Activated CD8-positive, alpha-beta T cell treated with anti-CD3 and anti-CD28 coated beads, Interleukin-2, amount 10 ng/mL, durations not matched to agents 7 days and 5 days (primary cell): ENCODE results near the gene GARNL3. TPM values are rescaled to one million over a fixed set of nuclear protein-coding genes. Genes with fewer than 3 reads are reported as not detected.
A peak's percentile ranks its signal among the peaks of the same experiment; 100 is the strongest.

ENCODE experiments used
- ATAC-seq: fragments of 150-1000 bp; cut with Tn5 transposase; one replicate; pipeline ENCODE4 v1.10.0; 2021; ENCODE audit warnings: moderate library complexity
- CTCF ChIA-PET: fragments of 350-600 bp; sonication (Branson Sonifier 250); formaldehyde crosslinking; loops from one replicate; lab custom pipeline; 2021; ENCODE audit warnings: antibody characterized with exemption; lab: Charles Lee
- POLR2A ChIA-PET: fragments of 350-600 bp; sonication (Branson Sonifier 250); formaldehyde crosslinking; loops from one replicate; lab custom pipeline; 2021; ENCODE audit warnings: antibody characterized with exemption; lab: Charles Lee
- DNase-seq: peaks from one replicate; pipeline ENCODE4 v3.0.0-alpha.2; 2020
- H3K27ac Mint-ChIP-seq: one replicate; pipeline ENCODE4 v1.8.0; 2021; ENCODE audit warnings: mild to moderate bottlenecking, mixed read lengths
- H3K27me3 Mint-ChIP-seq: one replicate; pipeline ENCODE4 v1.8.0; 2021; ENCODE audit warnings: low read depth, mixed read lengths
- H3K36me3 Mint-ChIP-seq: one replicate; pipeline ENCODE4 v1.8.0; 2021; ENCODE audit warnings: low read depth, mixed read lengths
- H3K4me1 Mint-ChIP-seq: one replicate; pipeline ENCODE4 v1.8.0; 2021; ENCODE audit warnings: low read depth, mixed read lengths
- H3K4me3 Mint-ChIP-seq: one replicate; pipeline ENCODE4 v1.8.0; 2021; ENCODE audit warnings: mild to moderate bottlenecking, mixed read lengths
- H3K9me3 Mint-ChIP-seq: one replicate; pipeline ENCODE4 v1.8.0; 2022; ENCODE audit warnings: mixed read lengths; ENCODE audit not compliant: insufficient read depth
- total RNA-seq, 2 experiments: library from RNA; stranded (reverse); gene quantifications; one replicate each; pipeline ENCODE4 v1.2.3, GENCODE V29; 2021

The GARNL3 gene
- total RNA-seq, 2 experiments from 2014 or later = 1.3 to 1.9 TPM

DNA sequence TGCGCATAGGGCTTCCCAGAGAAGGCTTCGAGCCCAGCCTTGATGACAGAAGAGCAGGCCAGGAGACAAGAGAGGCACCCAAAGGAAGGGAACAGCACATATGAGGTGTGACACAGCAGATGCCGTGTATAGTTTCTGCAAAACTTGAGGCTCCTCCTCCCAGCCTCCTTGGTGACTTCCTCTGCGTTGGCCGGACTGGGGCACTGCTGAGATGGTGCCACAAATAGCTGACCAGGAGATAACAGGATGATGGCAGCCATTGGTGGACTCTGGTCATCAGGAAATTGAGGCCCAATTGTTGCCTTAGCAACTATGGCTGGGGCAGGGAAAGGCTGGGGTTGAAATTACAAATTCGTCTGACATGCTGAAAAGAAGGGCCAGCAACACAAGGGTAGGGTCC, 154.8 kb downstream of the GARNL3 start:
- peaks cover 16% of the 10 kb centered on the region for H3K27me3 Mint-ChIP-seq

DNA sequence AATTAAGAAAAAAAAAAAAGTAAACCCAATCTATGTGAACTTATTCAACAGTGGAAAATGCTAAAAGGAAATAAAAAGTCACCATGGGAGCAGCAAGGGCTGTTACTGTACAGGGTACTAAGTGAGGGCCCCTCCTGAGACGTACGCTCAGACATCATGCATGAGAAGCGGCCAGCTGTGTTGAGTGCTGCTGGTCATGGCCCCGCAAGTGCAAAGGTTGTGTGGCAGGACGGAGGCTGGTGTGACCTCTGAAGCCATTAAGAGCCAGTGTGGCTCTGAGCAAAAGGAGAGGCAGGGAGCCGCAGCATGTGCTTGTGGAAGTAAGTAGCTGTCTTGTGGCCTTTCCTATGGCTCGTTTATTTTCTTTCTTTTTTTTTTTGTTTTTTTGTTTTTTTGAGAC, 156.5 kb downstream of the GARNL3 start:
- DNase-seq (no peak), ATAC-seq (no peak)
- POLR2A ChIA-PET = no interaction called here
- Mint-ChIP-seq H3K9me3 (no peaks in the 10 kb centered on the region), H3K4me1 (peaks cover 30% of the 10 kb centered on the region), H3K27ac (no peak overlapping the region), H3K36me3 (peaks cover 3% of the 10 kb centered on the region), H3K27me3 (peaks cover 4% of the 10 kb centered on the region), H3K4me3 (no peak overlapping the region)
- CTCF ChIA-PET = interaction anchor here (0.7 kb wide), 1 partner anchor 35 kb away, joined by 3 read pairs; no protein-coding TSS in a partner anchor

More for the DNA sequence above, 154.8 kb downstream of the GARNL3 start:
- DNase-seq (no peak), ATAC-seq (no peak)
- Mint-ChIP-seq H3K9me3 (no peaks in the 10 kb centered on the region), H3K27ac (peak overlapping the region; percentile 32), H3K36me3 (peaks cover 2% of the 10 kb centered on the region), H3K4me1 (peaks cover 15% of the 10 kb centered on the region), H3K4me3 (no peak overlapping the region)
- ChIA-PET POLR2A (no interaction called here), CTCF (interaction anchor here (1.4 to 3.3 kb wide), 2 partner anchors 23 to 204 kb away, joined by 4 to 12 read pairs; partner anchors contain the start of gene SLC2A8)

DNA sequence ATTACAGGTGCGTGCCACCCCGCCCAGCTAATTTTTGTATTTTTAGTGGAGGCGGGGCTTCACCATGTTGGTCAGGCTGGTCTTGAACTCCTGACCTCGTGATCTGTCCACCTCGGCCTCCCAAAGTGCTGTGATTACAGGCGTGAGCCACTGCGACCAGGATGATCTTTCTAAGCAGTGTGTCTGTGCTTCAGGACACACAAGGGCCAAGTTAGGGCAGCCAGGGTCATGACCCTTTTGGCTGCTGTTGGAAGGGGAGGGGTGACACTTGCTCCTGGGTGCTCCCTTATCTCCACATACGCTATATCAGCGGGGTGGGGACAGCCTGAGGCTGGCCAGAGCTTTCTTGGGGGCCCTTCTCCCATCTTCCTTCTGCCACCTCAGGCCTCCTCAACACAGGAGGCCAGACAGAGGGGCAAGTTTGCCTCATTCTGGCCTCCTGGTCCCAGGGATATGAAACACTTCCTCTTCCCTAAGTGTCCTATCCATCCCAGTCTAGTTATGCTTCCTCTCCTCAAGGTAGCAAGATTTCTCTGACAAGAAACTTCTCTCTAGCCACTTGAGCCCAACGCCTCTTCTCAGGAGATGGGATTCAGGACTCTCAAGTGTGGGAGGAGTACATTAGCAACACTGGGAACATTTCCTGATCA, 157.7 kb downstream of the GARNL3 start:
- ChIA-PET POLR2A (interaction anchor here (1.1 kb wide), 1 partner anchor 14 kb away, joined by 3 read pairs; no protein-coding TSS in a partner anchor), CTCF (interaction anchor here (1.5 kb wide), 1 partner anchor 208 kb away, joined by 5 read pairs; no protein-coding TSS in a partner anchor)
- H3K27me3 Mint-ChIP-seq = no peaks in the 10 kb centered on the region
- no peak overlapping the region for H3K4me3 Mint-ChIP-seq
- no peak for ATAC-seq
- no peaks in the 10 kb centered on the region for H3K9me3 Mint-ChIP-seq
- peaks cover 40% of the 10 kb centered on the region for H3K4me1 Mint-ChIP-seq
- H3K27ac Mint-ChIP-seq = no peak overlapping the region
- DNase-seq = no peak
- H3K36me3 Mint-ChIP-seq = peaks cover 10% of the 10 kb centered on the region

DNA sequence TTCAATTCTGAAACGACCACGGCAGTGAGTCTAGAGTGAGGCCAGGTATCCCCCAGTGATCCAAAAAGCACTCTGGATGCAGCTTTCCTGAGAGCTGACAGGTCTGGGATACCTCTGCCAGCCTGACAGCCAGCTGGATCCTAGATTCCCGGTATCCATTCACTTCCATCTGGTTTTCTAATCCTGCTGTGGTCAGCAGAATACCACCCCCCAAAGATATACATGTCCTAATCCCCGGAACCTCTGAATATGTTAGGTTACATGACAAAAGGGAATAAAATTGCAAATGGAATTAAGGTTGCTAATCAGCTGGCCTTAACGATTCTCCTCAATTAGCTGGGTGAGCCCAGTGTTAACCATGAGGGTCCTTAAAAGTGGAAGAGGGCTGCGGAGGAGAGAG, 158.2 kb downstream of the GARNL3 start:
- Mint-ChIP-seq H3K27me3 (no peaks in the 10 kb centered on the region), H3K27ac (peak overlapping the region; percentile 96), H3K4me3 (peak overlapping the region; percentile 99), H3K36me3 (peaks cover 10% of the 10 kb centered on the region), H3K9me3 (no peaks in the 10 kb centered on the region), H3K4me1 (peaks cover 41% of the 10 kb centered on the region)
- ChIA-PET POLR2A (interaction anchor here (2.9 kb wide), 1 partner anchor 28 kb away, joined by 40 read pairs; the partner anchor contains the start of genes LRSAM1 and RPL12), CTCF (interaction anchor here (1.5 to 1.7 kb wide), 2 partner anchors 26 to 208 kb away, joined by 5 read pairs; partner anchors contain the start of gene SLC2A8)
- DNase-seq = no peak
- no peak for ATAC-seq

DNA sequence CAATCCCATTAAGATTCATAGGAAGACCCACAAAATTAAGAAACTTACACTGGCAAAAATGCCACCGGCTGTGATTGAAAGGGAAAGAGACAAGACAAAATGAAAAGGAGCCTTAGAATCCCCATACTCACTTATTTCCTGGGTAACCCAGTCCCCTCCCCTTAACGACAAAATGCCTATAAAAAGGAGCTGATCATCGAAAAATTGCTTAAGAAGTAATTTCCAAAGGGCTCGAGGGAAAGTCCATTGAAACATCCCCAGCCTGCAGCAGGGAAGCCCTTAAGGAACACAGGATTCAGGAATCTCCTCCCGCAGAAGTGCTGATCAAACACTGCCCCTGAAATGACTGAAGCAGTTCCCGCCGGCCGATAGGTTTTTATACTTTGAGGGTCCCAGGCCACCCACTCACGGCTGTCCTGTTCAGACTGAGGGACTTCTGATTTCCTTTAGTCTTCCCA, 158.9 kb downstream of the GARNL3 start:
- H3K9me3 Mint-ChIP-seq = no peaks in the 10 kb centered on the region
- peaks cover 13% of the 10 kb centered on the region for H3K36me3 Mint-ChIP-seq
- CTCF ChIA-PET = interaction anchor here (0.9 to 1.7 kb wide), 6 partner anchors 12 to 209 kb away, joined by 3 to 8 read pairs (median 5); partner anchors contain the start of genes LRSAM1, RPL12 and SLC2A8
- ATAC-seq = no peak
- DNase-seq = no peak
- H3K27ac Mint-ChIP-seq = peak overlapping the region; percentile 96
- peak overlapping the region; percentile 99 for H3K4me3 Mint-ChIP-seq
- H3K4me1 Mint-ChIP-seq = peaks cover 46% of the 10 kb centered on the region
- H3K27me3 Mint-ChIP-seq = no peaks in the 10 kb centered on the region
- POLR2A ChIA-PET = interaction anchor here (0.6 to 2.9 kb wide), 5 partner anchors 8 to 29 kb away, joined by 3 to 40 read pairs (median 3); partner anchors contain the start of genes LRSAM1 and RPL12

GRCh38 chr9:127423934-127424675, 159.5 kb downstream of the GARNL3 start, which contains the start of gene ZNF79:
TSS of gene ZNF79 (plus strand) at chr9:127424382. CDS start at chr9:127424788, 406 bp downstream.
- Mint-ChIP-seq H3K36me3 (peaks cover 18% of the 10 kb centered on the region), H3K9me3 (no peaks in the 10 kb centered on the region), H3K27me3 (no peaks in the 10 kb centered on the region), H3K27ac (peak within 1 kb of the TSS; percentile 96), H3K4me3 (peak within 1 kb of the TSS; percentile 99), H3K4me1 (peaks cover 46% of the 10 kb centered on the region)
- ChIA-PET POLR2A (interaction anchor here (0.6 to 2.9 kb wide), 7 partner anchors 8 to 394 kb away, joined by 3 to 40 read pairs (median 3); partner anchors contain the start of genes LRSAM1 and RPL12), CTCF (interaction anchor here (0.9 to 1.7 kb wide), 5 partner anchors 12 to 112 kb away, joined by 3 to 8 read pairs (median 5); partner anchors contain the start of genes LRSAM1, RPL12 and SLC2A8)
- ATAC-seq (peak; percentile 89), DNase-seq (peak; percentile 95)

- Mint-ChIP-seq H3K4me3 (peak overlapping the region; percentile 99), H3K9me3 (no peaks in the 10 kb centered on the region), H3K4me1 (peaks cover 46% of the 10 kb centered on the region), H3K36me3 (peaks cover 20% of the 10 kb centered on the region), H3K27me3 (no peaks in the 10 kb centered on the region), H3K27ac (peak overlapping the region; percentile 96)
- DNase-seq (peak; percentile 58), ATAC-seq (peak; percentile 43)
- ChIA-PET CTCF (interaction anchor here (1.3 to 1.7 kb wide), 3 partner anchors 11 to 28 kb away, joined by 3 to 8 read pairs (median 5); partner anchors contain the start of genes LRSAM1, RPL12 and SLC2A8), POLR2A (interaction anchor here (0.8 to 2.9 kb wide), 4 partner anchors 11 to 393 kb away, joined by 3 to 40 read pairs (median 5); partner anchors contain the start of genes LRSAM1 and RPL12)
Measured at GRCh38 chr9:127424676-127424999, 160.1 kb downstream of the GARNL3 start.

DNA sequence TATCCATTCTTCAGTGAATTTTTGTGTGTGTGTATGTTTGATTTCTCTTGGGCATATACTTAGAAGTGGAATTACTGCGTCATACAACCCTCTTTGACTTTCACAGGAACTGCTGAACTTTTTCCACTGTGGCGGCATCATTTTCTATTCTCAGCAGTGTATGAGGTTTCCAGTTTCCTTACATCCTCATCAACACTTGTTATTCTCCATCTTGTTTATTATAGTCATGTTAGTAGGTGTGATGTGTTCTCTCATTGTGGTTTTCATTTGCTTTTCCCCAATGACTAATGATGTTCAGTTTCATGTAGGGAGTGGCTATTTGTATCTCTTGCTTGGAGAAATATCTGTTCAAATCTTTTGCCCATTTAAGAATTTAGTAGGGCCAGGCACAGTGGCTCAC, 162.2 kb downstream of the GARNL3 start:
- Mint-ChIP-seq H3K36me3 (peaks cover 35% of the 10 kb centered on the region), H3K27me3 (no peaks in the 10 kb centered on the region), H3K27ac (peak overlapping the region; percentile 67), H3K4me1 (peaks cover 49% of the 10 kb centered on the region), H3K4me3 (peak overlapping the region; percentile 99), H3K9me3 (no peaks in the 10 kb centered on the region)
- DNase-seq (peak; percentile 48), ATAC-seq (peak; percentile 15)
- CTCF ChIA-PET = interaction anchor here (1.4 to 1.5 kb wide), 2 partner anchors 11 to 29 kb away, joined by 3 read pairs; no protein-coding TSS in a partner anchor
- POLR2A ChIA-PET = no interaction called here

GRCh38 chr9:127428348-127428747, 163.8 kb downstream of the GARNL3 start:
- ATAC-seq (no peak), DNase-seq (no peak)
- peaks cover 35% of the 10 kb centered on the region for H3K4me1 Mint-ChIP-seq
- H3K27ac Mint-ChIP-seq = no peak overlapping the region
- no peak overlapping the region for H3K4me3 Mint-ChIP-seq
- ChIA-PET POLR2A (no interaction called here), CTCF (no interaction called here)
- no peaks in the 10 kb centered on the region for H3K9me3 Mint-ChIP-seq
- H3K27me3 Mint-ChIP-seq = no peaks in the 10 kb centered on the region
- H3K36me3 Mint-ChIP-seq = peaks cover 42% of the 10 kb centered on the region

DNA sequence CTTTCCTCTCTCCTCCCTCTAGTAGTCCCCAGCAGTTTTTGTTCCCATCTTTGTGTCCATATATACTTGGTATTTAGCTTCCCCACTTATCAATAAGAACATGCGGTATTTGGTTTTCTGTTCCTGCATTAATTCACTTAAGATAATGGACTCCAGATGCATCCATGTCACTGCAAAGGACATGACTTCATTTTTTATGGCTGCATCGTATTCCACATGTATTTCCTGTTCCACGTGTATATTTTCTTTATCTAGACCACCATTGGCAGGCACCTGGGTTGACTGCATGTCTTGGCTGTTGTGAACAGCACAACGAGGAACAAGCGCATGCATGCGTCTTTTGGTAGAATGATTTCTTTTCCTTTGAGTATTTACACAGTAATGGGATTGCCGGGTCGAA, 165.8 kb downstream of the GARNL3 start:
- ATAC-seq (no peak), DNase-seq (no peak)
- CTCF ChIA-PET = no interaction called here
- POLR2A ChIA-PET = no interaction called here
- Mint-ChIP-seq H3K4me1 (peaks cover 25% of the 10 kb centered on the region), H3K36me3 (peaks cover 57% of the 10 kb centered on the region), H3K9me3 (no peaks in the 10 kb centered on the region), H3K27ac (no peak overlapping the region), H3K4me3 (no peak overlapping the region), H3K27me3 (no peaks in the 10 kb centered on the region)
